Sigmoid colon (tissue), 4 donors: Measurements from ENCODE around the gene STON2.

Source experiments
- EP300 ChIP-seq, 4 donors: sonication (generic); formaldehyde crosslinking; IDR thresholded peaks; one replicate each; pipeline ENCODE4 v1.6.1; 2017; ENCODE audit warnings: antibody characterized with exemption in 4 of 4
- POLR2A ChIP-seq, 2 donors: fragments of 450-650 bp; IDR thresholded peaks; one replicate each; pipeline ENCODE4 v1.6.1; 2016; ENCODE audit warnings: antibody characterized with exemption in 2 of 2, mild to moderate bottlenecking in 2 of 2, moderate library complexity in 2 of 2
- POLR2AphosphoS5 ChIP-seq, 4 donors: sonication (generic); formaldehyde crosslinking; IDR thresholded peaks; one replicate each; pipeline ENCODE4 v1.6.1; 2017; ENCODE audit warnings: antibody characterized with exemption in 4 of 4
- TF ChIP-seq, protein P1 (sequence below), 4 experiments: fragments of 450-650 bp in 3 of 4; fragments of 200-600 bp in 1 of 4; IDR thresholded peaks; one replicate each; pipeline ENCODE4 v1.5.1; 2016 to 2019; ENCODE audit warnings: antibody characterized with exemption in 4 of 4, mild to moderate bottlenecking in 3 of 4, moderate library complexity in 2 of 4

- no peak for TF ChIP-seq EP300 (IDR thresholded peaks at IDR 0.05)
- TF ChIP-seq, protein P1, sequence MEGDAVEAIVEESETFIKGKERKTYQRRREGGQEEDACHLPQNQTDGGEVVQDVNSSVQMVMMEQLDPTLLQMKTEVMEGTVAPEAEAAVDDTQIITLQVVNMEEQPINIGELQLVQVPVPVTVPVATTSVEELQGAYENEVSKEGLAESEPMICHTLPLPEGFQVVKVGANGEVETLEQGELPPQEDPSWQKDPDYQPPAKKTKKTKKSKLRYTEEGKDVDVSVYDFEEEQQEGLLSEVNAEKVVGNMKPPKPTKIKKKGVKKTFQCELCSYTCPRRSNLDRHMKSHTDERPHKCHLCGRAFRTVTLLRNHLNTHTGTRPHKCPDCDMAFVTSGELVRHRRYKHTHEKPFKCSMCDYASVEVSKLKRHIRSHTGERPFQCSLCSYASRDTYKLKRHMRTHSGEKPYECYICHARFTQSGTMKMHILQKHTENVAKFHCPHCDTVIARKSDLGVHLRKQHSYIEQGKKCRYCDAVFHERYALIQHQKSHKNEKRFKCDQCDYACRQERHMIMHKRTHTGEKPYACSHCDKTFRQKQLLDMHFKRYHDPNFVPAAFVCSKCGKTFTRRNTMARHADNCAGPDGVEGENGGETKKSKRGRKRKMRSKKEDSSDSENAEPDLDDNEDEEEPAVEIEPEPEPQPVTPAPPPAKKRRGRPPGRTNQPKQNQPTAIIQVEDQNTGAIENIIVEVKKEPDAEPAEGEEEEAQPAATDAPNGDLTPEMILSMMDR (IDR thresholded peaks at IDR 0.05), result no peak
- no peak for TF ChIP-seq POLR2A (IDR thresholded peaks at IDR 0.05)
- TF ChIP-seq POLR2AphosphoS5 (IDR thresholded peaks at IDR 0.05), result no peak
Observed at GRCh38 chr14:81256289-81256960, 143.7 kb downstream of the STON2 start.
